PFSK-1 (cell line): ENCODE results near the gene FBN3.

Experiments used
- FOXP2 ChIP-seq: optimal IDR thresholded peaks from 2 replicates; pipeline ENCODE3; 2011; ENCODE audit warnings: borderline replicate concordance, control low read depth, inconsistent platforms; ENCODE audit not compliant: insufficient read depth; ENCODE audit errors: extremely low read length, extremely low read depth
- POLR2AphosphoS5 ChIP-seq: IDR thresholded peaks from 2 replicates; pipeline ENCODE4 v1.6.1; 2012; ENCODE audit warnings: low read depth, mild to moderate bottlenecking, control low read depth, low read length, moderate library complexity
- SIN3A ChIP-seq: IDR thresholded peaks from 2 replicates; pipeline ENCODE4 v1.6.1; 2012; ENCODE audit warnings: mild to moderate bottlenecking, low read length, moderate library complexity, borderline replicate concordance; ENCODE audit not compliant: insufficient read depth
- TAF1 ChIP-seq: IDR thresholded peaks from 2 replicates; pipeline ENCODE4 v1.6.1; 2012; ENCODE audit warnings: low read length, control low read depth, borderline replicate concordance; ENCODE audit not compliant: insufficient read depth
- TF ChIP-seq, protein P1 (sequence below), 2 experiments: IDR thresholded peaks; 2 replicates each; pipeline versions ENCODE4 v1.6.1 to v1.8.0; 2011 to 2012; ENCODE audit warnings: low read depth in 2 of 2, low read length in 2 of 2, control low read depth in 1 of 2, inconsistent platforms in 1 of 2, mild to moderate bottlenecking in 1 of 2, moderate library complexity in 1 of 2; ENCODE audit not compliant: insufficient read depth in 1 of 2

The FBN3 gene

DNA sequence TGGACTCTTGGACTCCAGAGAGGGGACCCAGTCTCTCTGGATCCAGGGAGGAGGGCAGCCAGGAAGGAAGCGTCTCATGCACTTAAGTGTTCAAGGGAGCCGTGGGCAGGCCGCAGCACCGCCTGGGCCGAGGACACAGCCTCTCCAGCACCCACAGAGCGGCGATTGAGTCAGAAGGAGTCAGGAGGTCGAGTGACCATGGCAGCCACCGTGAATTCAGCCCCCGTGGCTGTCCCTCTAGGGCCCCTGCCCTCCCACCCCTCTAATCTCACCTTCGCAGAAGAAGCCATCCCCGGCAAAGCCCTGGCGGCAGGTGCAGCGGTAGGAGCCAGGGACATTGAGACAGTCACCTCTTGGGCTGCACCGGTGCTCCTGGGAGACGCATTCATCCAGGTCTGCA, 38.0 kb downstream of the FBN3 start:
- TF ChIP-seq FOXP2 (no peak), SIN3A (no peak), POLR2AphosphoS5 (no peak), TAF1 (no peak)
- TF ChIP-seq, protein P1, sequence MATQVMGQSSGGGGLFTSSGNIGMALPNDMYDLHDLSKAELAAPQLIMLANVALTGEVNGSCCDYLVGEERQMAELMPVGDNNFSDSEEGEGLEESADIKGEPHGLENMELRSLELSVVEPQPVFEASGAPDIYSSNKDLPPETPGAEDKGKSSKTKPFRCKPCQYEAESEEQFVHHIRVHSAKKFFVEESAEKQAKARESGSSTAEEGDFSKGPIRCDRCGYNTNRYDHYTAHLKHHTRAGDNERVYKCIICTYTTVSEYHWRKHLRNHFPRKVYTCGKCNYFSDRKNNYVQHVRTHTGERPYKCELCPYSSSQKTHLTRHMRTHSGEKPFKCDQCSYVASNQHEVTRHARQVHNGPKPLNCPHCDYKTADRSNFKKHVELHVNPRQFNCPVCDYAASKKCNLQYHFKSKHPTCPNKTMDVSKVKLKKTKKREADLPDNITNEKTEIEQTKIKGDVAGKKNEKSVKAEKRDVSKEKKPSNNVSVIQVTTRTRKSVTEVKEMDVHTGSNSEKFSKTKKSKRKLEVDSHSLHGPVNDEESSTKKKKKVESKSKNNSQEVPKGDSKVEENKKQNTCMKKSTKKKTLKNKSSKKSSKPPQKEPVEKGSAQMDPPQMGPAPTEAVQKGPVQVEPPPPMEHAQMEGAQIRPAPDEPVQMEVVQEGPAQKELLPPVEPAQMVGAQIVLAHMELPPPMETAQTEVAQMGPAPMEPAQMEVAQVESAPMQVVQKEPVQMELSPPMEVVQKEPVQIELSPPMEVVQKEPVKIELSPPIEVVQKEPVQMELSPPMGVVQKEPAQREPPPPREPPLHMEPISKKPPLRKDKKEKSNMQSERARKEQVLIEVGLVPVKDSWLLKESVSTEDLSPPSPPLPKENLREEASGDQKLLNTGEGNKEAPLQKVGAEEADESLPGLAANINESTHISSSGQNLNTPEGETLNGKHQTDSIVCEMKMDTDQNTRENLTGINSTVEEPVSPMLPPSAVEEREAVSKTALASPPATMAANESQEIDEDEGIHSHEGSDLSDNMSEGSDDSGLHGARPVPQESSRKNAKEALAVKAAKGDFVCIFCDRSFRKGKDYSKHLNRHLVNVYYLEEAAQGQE (IDR thresholded peaks at IDR 0.05; ENCODE audit: insufficient read depth in 1 of 2, low read depth in 2 of 2, low read length in 2 of 2), result no peak

DNA sequence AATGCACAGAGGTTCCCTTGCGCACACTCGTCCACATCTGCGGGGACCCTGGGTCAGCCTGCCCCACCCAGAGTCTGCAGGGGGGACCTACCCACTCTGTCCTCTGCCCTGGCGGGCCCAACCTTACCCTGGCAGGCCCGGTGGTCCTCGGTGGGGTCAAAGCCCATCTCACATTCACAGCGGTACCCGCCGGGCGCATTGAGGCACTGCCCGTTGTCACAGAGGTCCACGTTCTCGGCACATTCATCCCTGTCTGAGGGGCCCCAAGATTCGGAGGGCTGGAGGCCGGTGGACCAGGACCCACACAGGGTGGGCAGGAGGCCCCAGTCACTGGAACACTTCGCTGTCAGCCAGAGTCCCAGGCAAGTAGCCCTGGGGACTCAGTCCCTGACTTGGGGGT, 38.5 kb downstream of the FBN3 start:
- no peak for TF ChIP-seq TAF1
- TF ChIP-seq POLR2AphosphoS5, result no peak
- no peak for TF ChIP-seq FOXP2
- TF ChIP-seq, protein P1 (IDR thresholded peaks at IDR 0.05; ENCODE audit: insufficient read depth in 1 of 2, low read depth in 2 of 2, low read length in 2 of 2), result no peak
- no peak for TF ChIP-seq SIN3A

DNA sequence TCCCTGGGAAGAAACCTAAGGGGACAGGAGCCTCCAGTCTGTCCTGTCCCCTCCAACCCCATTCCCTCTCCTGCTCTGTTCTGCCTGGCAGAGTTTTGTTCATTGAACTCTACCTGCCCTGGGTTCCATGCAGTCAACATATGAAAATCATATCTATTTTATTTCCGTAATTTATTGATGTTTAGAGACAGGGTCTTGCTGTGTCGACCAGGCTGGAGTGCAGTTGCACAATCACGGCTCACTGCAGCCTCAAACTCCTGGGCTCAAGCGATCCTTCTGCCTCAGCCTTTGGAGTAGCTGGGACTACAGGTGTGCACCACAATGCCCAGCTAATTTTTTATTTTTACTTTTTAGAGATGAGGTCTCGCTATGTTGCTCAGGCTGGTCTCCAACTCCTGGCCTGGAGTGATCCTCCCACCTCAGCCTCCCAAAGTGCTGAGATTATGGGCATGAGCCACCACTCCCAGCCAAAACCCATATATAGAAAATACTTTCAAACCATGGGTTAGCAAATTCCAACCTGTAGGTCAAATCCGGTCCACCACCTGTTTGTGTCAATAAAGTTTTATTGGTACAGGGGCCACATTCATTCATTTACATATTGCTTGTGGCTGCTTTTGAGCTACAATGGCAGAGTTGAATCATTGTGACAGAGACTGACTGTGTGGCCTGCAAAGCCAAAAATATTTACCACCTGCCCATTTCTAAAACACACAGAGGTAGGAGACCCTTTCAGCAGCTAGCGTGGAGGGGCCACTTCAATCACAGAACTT, 39.3 kb downstream of the FBN3 start:
- no peak for TF ChIP-seq FOXP2
- no peak for TF ChIP-seq POLR2AphosphoS5
- TF ChIP-seq, protein P1 (IDR thresholded peaks at IDR 0.05; ENCODE audit: insufficient read depth in 1 of 2, low read depth in 2 of 2, low read length in 2 of 2), result no peak
- TF ChIP-seq TAF1, result no peak
- no peak for TF ChIP-seq SIN3A

DNA sequence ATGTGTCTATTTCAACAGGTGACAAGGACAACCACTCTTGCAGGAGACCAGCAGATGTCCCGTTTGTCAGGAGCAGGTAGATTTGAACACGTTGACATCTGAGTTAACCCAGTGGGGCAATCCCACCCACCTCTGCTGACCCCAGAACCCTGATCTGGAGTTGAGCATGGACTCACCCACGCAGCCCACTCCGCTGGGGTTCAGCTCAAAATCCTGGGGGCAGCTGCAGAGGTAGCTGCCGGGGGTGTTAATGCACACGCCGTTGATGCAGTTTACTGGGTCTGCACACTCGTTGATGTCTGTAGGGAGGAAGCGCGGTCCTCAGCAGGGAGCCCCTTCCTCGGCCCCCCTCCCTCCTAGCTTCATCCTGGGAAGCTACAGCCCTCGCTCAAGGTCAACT, 39.9 kb downstream of the FBN3 start:
- TF ChIP-seq SIN3A, result no peak
- TF ChIP-seq, protein P1 (IDR thresholded peaks at IDR 0.05; ENCODE audit: insufficient read depth in 1 of 2, low read depth in 2 of 2, low read length in 2 of 2), result no peak
- TF ChIP-seq TAF1, result no peak
- no peak for TF ChIP-seq POLR2AphosphoS5
- TF ChIP-seq FOXP2, result no peak
